GM18870 (cell line): Measurements from ENCODE around the gene EFCAB11.

Source experiments
- ATAC-seq: cut with Tn5 transposase; IDR thresholded peaks from one replicate; pipeline ENCODE4 v1.9.1; 2021; ENCODE audit warnings: moderate library complexity; ENCODE audit not compliant: unreplicated experiment

EFCAB11 gene, protein sequence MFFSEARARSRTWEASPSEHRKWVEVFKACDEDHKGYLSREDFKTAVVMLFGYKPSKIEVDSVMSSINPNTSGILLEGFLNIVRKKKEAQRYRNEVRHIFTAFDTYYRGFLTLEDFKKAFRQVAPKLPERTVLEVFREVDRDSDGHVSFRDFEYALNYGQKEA

DNA sequence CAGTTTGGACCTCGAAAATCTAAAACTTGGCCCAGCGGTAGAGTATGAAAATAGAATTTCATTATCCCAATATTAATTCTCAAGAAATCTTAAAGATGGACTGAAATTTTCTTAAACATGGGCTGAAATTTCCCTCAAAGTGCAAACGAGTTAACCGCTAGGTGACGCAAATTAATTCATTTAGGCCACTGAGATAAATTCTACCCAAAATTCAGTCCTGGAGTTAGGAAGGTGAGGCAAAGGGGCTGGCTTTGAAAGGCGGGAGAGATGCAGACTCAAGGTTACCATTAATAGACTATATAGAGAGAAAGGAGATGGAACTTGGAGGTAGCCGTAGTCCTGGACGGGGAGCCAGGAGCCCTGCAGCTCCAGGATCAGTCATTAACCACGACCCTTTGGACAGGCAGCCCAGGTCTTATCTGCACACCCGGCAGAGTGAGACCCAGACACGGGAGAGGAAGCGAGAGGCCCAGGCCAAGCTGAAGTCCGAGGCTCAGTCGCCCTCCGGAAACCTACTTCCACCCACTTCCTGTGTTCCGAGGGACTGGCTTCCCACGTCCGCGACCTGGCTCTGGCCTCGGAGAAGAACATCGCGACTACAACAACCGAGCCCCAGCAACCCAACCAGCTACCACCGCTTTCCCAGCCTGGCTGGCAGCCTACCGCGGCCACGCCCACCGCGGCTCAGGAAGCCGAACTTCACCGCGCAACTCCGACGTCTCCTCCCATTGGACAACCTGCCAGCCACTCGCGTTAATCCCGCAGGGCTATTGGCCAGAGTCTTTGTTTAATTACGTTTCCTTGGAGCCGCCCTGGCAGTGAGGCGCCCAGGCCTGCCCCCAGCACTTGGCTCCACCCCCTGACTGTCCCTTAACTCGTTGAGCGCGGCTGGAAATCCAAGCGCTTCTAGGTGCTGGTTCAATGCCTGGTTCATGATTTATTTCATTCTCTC lies at the start of gene EFCAB11:
Gene EFCAB11 (minus strand): TSS at position 661 of the 952 bp plus-strand sequence. CDS start 70 bp downstream, at position 591.
- ATAC-seq = peak; percentile 92

DNA sequence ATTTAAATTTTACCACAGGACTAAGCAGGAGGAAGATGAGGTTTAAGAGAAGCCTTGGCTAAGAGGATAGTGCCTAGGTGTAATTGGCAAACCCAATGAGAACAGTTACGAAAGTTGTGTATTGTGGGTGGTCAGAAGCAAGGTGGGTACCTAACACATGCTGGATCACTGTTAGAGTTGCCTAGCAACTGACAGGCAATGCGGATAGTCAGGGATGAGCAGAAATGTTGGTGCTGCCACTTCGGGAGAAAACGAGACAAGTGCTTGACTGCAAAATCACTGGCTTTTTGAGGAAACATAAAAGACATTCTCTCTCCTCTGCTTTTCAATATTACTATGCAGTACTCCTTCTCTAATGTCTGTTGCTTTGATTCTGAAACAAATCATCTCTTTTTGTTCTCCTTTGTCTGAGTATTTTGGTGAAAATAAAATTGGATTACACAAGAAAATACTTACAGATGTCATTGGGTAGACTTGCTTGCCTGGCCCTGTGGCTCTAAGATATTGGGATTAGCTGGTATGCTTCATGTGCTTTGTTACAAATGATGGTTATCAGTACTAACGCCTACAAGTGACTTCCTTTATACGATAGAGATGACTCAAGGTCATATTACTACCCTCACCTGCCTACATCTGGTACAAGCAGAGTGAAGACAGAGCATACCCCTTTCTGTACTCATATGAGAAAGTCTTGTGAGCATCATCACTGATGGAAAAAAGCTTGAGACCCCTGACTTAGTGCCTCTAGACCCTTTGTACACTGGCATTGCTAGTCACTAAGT lies 49.2 kb upstream of the EFCAB11 start:
- no peak for ATAC-seq

DNA sequence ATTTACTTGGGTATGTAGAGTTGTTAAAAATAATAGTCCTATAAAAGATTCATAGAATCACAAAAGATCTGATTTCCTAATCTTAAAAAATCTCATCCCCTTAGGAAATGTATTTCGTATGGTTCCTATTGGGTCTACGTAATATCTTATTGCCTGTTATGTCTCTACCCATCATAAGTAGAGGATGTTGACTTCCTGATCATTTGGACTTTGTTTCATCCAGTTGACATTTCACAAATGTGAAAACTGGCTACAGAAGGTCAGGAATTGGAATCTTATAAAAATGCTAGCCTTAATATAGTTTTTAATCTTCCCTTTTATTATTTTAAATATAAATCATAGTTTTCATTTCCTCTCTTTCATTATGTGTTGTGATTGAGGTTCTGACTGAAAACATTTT lies 46.4 kb upstream of the EFCAB11 start:
- no peak for ATAC-seq

DNA sequence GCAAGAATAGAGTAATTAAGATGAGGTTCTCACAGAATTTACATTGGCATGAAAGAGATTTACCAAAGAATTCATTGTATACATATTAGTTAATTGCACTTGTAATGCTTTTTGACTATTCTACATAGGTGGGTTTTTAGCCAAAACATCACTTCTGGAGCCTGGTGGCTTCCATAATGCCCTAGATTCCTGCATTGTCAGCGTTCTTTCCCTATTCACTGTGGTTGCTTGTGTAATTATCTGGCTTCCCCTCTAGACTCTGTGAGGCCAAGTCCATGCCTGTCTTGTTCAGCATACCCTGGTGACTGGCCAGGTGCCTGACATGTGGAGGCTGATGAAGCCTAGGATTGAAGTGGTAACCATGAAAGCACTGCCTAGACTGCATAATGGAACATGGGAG lies 42.4 kb upstream of the EFCAB11 start:
- ATAC-seq = no peak

DNA sequence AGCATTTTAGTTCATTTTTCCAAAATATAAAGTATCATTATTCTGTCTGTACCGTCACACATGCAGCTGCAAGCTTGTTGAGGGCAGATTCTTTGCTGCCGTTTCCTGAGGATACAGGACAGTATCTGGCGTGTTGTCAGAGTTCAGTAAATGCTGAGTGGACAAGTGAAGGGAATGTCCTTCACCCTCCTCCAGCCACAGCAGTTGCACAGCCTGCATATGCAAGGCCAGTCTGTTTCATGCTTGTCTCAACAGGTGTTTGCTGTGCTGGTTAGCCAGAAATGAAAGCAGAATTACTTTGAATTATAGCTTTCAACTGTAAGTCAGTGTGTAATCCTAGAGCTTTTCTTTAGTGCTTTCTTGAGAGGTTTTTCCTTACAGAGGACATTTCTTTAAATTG lies 37.7 kb upstream of the EFCAB11 start:
- ATAC-seq = no peak

DNA sequence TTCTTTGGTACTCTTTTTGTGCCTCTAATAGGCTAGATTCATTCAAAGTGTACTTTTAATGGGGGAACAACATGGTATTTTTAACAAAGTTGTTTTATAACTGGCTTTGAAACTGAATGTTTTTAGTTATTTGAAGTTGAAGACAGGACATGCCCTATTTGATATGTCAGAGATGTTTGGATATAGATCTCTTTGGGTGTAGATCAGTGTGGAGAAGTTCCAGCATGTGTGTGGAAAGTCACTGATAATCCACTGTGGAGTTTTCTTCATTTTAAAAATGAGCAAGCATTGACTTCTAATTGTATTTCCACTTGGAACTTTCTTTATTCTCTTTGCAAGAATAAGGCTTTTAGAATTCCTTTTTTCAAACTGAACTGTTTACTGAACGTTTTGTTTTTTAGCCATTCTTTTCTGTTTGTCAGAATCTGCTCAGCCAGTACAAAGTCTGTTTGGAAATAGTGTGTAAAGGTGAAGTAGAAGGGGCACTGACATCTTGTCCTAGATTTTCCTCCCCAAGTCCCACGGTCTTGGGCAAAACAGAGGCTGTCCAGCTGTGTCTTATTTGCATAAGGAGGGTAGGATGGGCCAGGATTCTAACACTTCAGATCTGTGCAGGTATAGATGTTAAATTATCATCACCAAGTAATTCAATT lies 36.2 kb upstream of the EFCAB11 start:
- no peak for ATAC-seq

DNA sequence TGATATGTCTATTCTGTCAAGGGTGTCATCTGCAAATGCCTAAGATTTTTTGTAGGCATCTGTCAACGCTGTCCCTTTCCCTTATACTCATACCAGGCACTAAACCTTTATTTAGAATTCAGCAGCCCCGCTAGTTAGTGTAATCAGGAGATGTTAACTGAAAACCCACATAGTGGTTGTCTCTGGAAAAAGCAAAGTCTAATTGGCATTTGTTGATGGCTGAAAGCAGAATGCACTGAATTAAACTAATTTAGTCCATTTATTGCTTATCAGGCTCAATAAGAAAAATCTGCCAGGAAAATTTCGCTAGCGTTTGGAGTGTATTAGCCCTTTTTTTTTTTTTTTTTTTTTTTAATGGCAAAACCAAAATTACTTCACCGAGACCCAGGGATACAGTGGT lies 35.7 kb upstream of the EFCAB11 start:
- ATAC-seq = no peak

DNA sequence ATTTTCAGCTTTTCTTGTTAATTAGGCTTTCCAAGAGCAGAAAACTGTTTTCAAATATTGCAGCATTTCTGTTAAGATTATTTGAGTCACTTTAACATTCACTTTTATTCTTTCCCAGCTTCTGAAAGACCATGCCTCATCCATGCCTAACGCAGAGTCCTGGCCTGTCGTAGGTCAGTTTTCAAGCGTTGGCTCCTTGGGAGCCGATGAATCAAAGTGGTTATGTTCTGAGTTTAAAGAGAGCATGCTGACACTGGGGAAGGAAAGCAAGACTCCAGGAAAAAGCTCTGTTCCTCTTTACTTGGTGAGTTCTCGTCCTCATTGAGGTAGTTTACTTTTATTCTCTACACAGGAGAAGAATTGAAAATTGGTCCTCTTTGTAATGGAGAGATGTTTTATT lies 34.3 kb upstream of the EFCAB11 start:
- ATAC-seq = no peak

DNA sequence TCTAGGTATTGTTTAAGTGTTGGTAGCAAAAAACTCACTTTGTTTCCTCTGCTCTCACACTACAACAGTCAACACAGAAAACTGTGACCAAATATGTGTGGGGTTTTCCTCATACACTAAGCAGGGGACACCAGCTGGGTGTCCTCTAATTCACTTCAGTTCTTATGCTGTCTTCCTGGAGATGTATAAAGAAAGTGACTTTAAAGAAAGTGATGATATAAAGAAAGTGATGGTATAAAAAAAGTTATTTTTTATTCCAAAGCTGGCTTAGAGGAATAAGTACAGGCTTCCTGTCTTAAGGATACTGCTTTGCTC lies 32.6 kb upstream of the EFCAB11 start:
- no peak for ATAC-seq

DNA sequence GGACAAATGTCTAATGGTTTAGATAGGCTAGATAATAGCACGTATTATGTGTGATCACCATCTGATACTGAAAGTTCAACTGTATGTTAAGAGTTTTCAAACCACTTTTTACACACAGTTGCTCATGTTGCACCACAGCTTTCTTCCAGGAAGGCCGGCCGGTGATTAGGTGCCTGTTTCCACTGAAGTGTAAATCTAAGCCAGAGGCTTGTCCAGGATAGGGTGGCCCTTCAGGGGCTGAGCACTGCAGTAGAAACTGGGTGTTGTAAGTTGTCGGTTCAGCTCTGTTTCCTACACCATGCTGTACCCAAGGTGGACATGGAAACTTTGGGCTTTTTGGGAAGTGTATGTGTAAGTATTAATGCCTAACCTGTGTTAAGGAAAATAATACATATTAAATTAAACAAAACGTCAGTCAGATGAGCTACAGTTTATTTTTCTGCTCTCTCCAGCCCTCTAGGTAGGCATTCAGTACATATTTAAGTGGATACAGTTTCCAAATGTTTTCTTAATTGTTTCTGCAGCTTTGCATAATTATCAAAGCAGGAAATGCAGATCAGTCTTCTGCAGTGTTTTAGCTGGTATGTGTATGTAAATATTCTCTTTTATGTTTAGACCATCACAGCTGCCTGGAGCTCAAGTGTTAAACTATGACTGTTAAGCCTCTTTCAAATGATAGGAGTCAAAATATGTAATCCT lies 32.1 kb upstream of the EFCAB11 start:
- no peak for ATAC-seq

DNA sequence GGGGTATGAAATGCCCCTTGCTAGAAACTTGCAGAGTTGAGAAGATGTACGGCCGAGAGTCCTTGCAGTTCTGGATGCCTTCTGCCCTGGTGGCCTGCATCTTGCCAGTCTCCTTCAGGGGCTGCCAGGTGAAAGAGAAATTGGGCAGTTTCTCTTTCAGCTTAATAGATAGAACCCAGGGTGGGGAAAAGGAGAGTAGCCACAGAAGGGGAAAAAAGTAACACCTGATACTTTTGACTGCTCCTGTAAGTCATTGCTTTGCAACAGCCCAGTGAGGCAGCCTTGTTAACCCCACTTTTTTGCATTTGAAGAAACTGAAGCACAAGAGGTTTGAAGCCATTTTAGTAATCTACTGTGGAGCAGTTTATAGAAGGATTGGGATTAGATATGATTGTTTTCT lies 28.8 kb upstream of the EFCAB11 start:
- ATAC-seq = no peak

DNA sequence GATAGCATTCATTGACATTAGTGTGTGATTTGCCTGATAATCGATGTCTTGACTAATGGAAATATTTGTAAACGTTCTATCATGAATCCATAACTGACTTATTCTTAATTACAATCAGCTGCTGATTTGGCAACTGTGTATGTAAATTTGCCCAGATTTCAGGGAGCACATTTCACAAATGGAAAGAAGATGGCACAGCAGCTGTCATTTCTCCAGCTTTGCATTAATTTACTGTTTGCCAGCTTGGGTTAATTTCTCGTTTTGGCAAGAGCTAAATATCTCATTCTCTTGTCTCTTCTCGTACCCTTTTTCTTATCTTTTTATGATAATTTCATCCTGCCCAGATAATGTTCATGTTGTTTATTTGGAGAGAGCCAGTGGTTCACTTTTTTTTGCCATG lies 24.1 kb upstream of the EFCAB11 start:
- ATAC-seq = no peak

DNA sequence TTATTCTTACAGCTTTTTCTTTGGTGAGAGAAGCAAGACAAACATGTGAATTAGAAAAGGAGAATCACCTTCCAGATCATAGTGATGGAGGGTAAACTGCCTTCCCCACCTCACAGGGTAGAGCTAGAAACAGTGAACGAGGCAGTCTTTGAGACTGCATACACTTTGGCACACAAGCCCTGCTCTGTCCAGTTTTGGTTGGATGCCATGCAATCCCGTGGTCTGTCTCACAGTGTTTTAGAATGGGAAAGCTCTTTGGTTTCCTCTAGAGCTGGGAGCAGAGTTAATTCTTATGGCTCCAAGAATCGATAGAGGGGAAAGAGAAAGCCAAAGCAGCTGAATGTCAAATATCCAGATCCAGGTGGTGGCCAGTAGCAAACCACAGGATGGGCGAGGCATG lies 23.1 kb upstream of the EFCAB11 start:
- no peak for ATAC-seq

DNA sequence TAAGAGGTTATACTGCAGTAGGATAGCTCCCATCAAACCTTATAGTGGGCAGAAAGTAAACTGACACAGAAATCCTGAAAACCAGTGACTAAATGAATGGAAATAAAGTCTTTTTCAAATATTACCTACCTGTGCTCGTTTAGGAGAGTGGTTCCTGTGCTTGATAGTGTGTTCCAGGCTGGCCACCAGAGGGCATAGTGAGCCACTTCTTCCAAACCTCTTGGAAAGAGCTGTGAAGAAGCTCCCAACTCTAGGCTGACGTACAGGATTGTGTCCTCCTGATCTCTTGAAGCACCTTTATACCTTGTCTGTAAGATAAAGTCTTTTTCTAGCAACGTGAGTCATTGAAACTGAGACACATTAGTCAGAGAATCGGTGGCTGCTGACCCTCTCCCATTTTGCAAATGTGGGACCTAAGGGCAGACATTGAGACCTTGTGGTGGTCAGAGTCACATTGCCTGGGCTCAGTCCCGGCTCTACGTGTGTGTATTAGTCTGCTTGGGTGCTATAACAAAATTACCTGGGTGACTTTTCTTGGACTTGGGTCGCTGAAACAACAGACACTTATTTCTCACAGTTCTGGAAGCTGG lies 18.8 kb upstream of the EFCAB11 start:
- ATAC-seq = no peak

DNA sequence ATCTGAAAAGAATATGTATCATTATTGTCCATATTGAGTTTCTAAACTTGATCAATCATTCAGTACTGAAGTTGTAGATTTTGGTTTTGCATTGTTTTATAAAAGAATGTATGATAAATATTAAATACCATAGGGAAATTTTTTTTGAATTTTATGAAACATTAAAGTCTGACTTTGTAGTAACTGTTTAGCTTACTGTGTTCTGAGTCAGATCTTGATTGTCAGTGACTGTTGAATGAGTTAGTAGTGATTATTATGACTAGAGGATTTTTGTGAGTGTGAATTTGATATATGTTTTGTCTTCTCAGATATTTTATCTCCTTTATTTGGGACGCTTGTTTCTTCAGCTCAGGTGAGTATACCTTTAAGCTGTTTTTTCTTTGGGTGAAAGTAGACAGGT lies 11.3 kb upstream of the EFCAB11 start:
- ATAC-seq = no peak

DNA sequence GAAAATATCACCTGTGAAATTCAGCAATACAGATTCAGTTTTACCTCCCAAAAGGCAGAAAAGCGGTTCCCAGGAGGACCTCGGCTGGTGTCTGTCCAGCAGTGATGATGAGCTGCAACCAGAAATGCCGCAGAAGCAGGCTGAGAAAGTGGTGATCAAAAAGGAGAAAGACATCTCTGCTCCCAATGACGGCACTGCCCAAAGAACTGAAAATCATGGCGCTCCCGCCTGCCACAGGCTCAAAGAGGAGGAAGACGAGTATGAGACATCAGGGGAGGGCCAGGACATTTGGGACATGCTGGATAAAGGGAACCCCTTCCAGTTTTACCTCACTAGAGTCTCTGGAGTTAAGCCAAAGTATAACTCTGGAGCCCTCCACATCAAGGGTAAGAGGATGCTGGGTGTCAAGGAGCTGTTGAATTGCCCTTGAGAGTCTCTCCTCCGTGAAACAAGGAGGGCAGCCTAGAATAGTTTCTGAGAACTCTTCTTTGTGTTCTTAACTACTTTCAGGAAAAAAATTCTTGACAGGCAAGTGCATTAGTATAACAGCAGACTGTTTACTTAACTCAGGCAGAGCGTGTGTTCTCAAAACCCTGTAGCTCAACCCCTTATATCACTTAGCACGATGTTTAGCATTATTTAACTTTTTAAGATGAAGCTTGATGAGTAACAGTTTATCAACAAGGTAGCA lies 8.9 kb upstream of the EFCAB11 start:
- no peak for ATAC-seq

DNA sequence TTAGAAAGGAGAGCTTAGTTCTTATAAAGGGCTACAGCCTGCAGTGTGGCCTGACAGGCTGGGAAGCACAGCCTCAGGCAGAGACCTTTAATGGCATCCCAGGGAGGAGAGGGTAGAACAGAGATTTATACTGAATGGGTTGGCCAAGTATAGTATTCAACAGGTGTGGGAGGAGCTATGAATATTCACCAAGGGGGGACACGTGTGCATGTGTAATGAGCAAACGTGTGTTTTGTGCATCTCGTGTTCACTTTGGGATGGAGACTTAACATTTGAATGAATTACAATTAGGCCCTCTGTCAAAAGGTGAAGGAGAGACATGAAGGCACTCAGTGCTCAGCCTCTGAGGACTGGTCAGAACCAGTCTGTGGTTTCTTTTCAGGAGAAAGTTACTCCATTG lies 6.4 kb upstream of the EFCAB11 start:
- ATAC-seq = no peak

DNA sequence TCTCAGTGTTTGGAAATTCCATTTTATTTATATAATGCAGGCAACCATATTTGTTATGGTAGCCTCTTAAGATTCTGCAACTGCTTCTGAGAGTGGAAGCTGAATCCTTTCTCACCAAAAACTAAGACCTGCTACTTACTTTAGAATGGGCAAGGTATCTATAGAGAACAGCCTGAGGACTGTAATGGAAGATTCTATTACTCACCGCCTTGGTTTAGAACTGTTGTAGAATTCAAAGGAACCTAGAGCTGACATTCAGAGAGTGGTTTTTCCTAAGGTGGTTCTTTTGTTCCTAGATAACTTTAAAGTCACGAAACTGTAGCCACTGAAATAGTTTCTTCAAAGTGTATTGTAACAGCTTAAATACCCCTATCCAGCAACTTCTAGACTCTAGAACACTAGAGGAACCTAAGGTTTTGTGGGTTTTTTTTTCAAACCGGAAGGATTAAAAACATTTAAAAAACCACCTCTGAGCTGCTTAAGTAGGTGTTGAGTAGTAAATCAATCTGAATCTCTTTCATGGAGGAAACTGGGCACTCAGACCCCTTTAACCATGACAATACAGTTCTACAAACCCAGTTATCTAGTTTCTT lies 5.4 kb upstream of the EFCAB11 start:
- ATAC-seq = no peak

DNA sequence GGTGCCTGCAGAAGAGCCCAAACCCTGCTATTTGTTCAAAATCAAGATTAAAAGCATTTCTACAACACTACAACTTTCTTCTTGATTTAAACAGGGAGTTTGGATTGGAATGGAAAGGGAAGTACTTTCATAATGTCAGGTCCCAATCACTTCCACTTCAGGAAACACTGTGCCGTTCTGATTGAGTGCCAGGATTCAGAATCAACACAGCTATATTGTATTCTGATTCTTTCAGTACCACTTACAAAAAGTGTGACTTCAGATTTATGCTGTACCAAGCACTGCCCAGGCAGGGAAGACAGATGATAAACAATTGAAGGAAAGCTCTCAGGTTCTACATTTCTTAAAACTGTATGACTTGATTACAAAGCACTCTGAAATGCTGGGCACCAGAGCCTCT lies 4.4 kb upstream of the EFCAB11 start:
- no peak for ATAC-seq
